ENCODE measurements around the gene BRCC3.
"Not testable (repeated sequence)": the region's sequence is repeated elsewhere in the genome, so short reads cannot be mapped to it uniquely, and the experiment has no call there.

Gene BRCC3

DNA sequence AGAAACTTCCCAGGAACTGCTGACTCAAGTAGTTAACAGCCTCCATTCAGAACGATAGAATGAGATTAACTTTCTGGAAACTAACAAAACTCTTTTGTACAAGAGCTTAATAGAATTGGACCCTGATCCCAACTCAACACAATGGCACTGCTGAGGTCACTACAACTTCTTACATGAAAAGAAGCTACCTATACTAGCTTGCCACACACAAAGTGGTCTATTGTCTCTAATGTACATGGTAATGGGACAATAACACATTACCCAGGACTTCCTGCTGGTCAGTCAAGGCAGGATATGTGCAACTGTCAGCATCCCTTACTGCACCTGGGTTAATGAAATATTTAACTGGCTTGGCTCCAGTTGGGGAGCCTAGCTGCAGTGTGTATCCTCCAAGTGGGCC lies 56.2 kb downstream of the BRCC3 start:
- no peak overlapping the region for H3K27ac ChIP-seq
- no peak for TF ChIP-seq ZFX (IDR thresholded peaks at IDR 0.05; ENCODE audit: borderline replicate concordance)
- TF ChIP-seq, protein P1, sequence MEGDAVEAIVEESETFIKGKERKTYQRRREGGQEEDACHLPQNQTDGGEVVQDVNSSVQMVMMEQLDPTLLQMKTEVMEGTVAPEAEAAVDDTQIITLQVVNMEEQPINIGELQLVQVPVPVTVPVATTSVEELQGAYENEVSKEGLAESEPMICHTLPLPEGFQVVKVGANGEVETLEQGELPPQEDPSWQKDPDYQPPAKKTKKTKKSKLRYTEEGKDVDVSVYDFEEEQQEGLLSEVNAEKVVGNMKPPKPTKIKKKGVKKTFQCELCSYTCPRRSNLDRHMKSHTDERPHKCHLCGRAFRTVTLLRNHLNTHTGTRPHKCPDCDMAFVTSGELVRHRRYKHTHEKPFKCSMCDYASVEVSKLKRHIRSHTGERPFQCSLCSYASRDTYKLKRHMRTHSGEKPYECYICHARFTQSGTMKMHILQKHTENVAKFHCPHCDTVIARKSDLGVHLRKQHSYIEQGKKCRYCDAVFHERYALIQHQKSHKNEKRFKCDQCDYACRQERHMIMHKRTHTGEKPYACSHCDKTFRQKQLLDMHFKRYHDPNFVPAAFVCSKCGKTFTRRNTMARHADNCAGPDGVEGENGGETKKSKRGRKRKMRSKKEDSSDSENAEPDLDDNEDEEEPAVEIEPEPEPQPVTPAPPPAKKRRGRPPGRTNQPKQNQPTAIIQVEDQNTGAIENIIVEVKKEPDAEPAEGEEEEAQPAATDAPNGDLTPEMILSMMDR (IDR thresholded peaks at IDR 0.05), result no peak

DNA sequence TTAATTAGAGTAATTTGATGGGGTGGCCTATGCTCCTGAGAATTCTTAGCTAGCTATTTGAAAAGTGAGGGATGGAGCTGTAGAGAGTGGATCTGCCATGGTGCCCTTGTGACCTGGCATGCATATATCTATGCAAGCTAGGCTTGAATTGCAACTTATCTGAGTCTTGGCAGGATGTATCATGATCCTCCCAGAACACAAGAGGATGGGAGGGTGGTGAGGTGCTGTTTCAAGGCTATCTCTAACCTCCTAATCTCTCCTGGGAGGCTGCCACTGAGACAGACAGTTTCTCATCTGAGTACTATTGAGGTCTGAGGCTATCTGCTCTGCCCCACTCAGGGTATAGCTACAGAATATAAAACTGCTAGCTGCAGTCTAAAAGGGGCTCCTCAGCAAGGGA lies 56.6 kb downstream of the BRCC3 start:
- H3K27ac ChIP-seq, result no peak overlapping the region
- TF ChIP-seq, protein P1 (IDR thresholded peaks at IDR 0.05), result no peak
- no peak for TF ChIP-seq ZFX (IDR thresholded peaks at IDR 0.05; ENCODE audit: borderline replicate concordance)

DNA sequence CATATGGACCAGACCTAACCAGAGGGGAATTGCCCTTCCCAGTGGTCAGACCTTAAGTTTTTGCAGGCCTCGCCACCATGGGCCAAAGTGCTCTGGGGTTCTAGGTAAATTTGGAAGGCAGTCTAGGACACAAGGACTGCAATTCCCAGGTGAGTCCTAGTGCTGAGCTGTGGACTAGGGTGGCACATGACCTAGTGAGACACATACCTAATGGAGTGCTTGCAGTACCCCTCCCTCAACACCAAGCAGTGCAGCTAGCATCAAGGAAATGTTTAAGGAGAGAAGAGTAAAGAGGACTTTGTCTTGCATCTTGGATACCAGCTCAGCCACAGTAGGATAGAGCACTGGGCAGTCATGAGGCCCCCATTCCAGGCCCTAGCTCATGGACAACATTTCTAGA lies 60.8 kb downstream of the BRCC3 start:
- TF ChIP-seq, protein P1 (IDR thresholded peaks at IDR 0.05), result no peak
- TF ChIP-seq ZFX (IDR thresholded peaks at IDR 0.05; ENCODE audit: borderline replicate concordance), result no peak
- H3K27ac ChIP-seq, result no peak overlapping the region

DNA sequence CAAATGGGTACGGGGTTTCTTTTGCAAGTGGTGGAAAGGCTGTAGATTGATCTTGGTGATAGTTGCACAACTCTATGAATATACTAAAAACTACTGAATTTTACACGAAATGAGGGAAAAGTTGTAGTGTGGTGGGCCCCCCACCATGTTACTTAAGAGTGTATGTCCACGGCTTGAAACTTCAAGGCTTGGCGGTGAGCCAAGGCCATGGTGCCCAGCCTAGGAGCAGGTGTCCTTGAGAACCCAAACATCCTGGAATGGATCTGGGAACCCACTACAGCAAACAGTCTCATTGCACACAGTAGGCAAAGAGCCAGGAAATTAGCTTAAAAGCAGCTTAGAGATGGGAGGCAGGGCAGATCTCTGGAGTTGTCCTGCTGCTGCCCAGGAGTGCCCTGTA lies 62.9 kb downstream of the BRCC3 start:
- no peak for TF ChIP-seq ZFX (IDR thresholded peaks at IDR 0.05; ENCODE audit: borderline replicate concordance)
- TF ChIP-seq, protein P1 (IDR thresholded peaks at IDR 0.05), result no peak
- no peak overlapping the region for H3K27ac ChIP-seq

DNA sequence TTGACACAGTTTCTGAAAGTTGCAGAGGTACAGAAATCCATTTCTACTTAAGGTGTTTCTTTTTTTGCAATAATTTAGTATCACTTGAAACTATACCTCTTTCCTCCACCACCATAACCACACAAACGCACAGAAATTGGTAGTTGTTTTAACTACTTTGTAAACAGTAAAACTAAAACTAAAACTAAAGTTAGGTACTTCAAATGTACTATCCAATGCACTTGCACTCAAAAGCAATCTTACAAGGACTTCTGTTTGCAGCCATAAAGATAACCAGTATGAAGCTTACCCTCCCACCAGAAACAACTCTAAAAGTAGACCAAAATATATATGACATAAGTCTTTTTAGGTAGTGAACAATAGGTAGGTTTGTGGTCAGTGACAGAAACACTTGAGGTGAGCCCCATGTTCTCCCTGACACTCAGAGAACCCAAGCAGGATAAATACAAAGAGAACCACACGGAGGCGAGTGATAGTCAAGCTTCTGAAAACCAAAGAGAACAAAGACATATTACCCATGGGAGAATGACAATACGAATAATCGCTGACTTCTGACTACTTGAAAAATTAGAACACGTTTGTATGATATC lies 72.7 kb downstream of the BRCC3 start:
- H3K27ac ChIP-seq, result no peak overlapping the region
- TF ChIP-seq ZFX (IDR thresholded peaks at IDR 0.05; ENCODE audit: borderline replicate concordance), result no peak

DNA sequence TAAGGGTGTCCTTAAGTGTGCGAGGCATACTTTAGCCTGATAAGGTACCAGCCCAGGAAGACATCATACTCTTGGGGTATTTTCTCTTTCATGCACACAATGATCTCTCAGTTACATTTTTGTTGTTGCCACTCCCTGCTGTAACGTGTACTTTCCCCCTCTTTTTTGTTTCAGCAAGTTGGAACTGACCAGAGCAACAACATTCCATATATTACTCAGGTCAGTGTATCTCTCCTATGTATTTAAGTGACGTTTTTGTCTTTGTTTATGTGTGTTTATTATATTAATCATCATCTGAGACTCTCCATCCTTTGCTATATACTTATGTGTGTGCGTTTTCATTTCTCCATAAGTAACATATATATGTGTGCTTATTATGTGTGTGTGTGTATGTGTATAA lies 73.6 kb downstream of the BRCC3 start:
- no peak for TF ChIP-seq ZFX (IDR thresholded peaks at IDR 0.05; ENCODE audit: borderline replicate concordance)
- TF ChIP-seq, protein P1 (IDR thresholded peaks at IDR 0.05), result no peak
- no peak overlapping the region for H3K27ac ChIP-seq

DNA sequence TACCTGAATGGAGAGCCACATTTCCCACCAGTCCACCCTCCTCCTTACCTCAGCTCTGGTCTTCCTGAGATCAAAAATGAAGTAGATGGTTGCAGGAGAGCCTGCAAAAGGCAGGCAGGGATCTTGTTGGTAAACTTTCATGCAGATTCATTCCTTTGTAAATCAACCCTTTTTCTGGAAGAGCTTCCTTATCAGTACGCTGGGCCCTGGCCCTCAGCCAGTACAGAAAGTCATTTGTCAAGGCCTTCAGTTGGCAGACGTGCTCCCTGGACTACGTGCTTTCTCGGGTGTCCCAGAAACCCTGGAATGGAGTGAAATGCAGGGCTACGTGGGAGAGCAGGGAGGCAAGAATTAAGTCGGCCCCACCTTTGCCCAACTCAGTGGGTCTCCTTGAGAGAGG lies 76.3 kb downstream of the BRCC3 start:
- H3K27ac ChIP-seq, result not testable (repeated sequence)

DNA sequence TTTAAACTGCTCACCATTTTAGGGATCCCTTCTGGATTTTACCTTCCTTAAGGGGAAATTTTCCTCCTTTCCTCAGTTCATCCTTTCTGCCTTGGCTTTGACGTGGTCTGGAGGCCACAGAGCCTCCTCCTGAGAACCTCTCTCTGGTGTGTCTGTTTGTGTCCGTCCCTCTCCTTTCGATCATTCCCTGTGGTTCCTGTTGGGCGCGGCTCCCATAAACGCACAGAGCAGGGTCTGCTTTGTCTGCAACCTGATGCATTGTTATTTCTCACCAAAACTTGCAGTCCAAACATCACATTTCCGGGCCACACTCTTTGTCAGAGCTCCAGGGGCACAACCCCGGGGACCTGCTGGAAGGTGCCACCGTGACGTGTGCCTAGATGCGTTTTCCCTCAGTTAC lies 76.9 kb downstream of the BRCC3 start:
- not testable (repeated sequence) for H3K27ac ChIP-seq

DNA sequence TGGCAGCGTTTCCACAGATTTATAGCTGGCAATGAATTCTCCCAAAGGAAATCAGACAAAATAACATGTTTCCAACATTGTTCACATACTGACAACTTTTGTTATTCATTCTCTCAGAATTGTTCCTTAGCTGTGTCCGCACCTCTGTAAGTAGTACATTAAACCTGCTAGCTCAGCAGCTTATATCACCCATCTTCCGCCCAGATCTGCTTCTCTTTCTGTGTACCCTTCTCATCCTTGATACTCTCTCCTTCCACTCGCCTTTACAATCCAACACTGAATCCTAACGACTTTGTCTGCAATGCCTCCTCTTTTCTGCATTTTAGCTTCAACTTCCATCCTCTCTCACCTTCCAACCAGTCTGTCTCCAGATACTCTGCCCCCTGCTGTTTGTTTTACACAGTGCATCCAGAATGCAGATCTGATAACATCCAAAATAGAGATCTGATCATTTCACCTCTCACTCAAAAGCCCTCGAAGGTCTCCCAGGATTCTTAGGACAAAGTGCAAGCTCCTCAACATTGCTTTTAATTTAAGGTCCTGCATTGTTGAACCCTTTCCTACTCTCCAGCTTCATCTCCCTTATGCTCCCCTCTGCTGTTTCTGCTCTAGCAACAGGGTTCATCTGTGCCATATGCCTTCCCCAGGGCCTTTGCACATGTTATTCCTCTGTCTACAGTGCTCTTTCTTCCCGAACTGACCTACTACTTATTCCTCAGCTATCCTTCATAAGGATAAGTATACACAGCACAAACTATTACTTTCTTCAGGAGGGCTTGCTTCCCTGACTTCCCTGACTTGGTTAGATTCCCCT lies 77.6 kb downstream of the BRCC3 start:
- no peak overlapping the region for H3K27ac ChIP-seq
- TF ChIP-seq ZFX (IDR thresholded peaks at IDR 0.05; ENCODE audit: borderline replicate concordance), result no peak
- TF ChIP-seq, protein P1 (IDR thresholded peaks at IDR 0.05), result peak; percentile 55

Data from 22Rv1 (cell line).